Measurements from ENCODE around the gene CPA1.

CPA1 gene

GRCh38 chr7:130393101-130393561 lies 12.8 kb downstream of the CPA1 start:
- no peak for TF ChIP-seq CTCF (IDR thresholded peaks at IDR 0.05; ENCODE audit: unreplicated experiment in 3 of 3)

GRCh38 chr7:130393841-130394411 lies 13.6 kb downstream of the CPA1 start:
- H3K27me3 Mint-ChIP-seq (ENCODE audit: low read depth) = no peaks in the 10 kb centered on the region
- H3K4me3 Mint-ChIP-seq = peak overlapping the region in 2 of 3 experiments; percentile 17 to 37
- H3K36me3 Mint-ChIP-seq (ENCODE audit: low read depth) = peaks cover 9% of the 10 kb centered on the region
- peaks cover 79% of the 10 kb centered on the region for H3K4me1 Mint-ChIP-seq
- H3K27ac Mint-ChIP-seq = peak overlapping the region; percentile 92 to 99 (median 98)
- no peaks in the 10 kb centered on the region for H3K9me3 Mint-ChIP-seq
- no peak for TF ChIP-seq CTCF (IDR thresholded peaks at IDR 0.05; ENCODE audit: unreplicated experiment in 3 of 3)

More at GRCh38 chr7:130393101-130393561, 12.8 kb downstream of the CPA1 start:
- no peaks in the 10 kb centered on the region for H3K27me3 Mint-ChIP-seq (ENCODE audit: low read depth)
- peak overlapping the region; percentile 92 to 99 (median 98) for H3K27ac Mint-ChIP-seq
- H3K36me3 Mint-ChIP-seq (ENCODE audit: low read depth) = peaks cover 5% of the 10 kb centered on the region
- H3K4me1 Mint-ChIP-seq = peaks cover 79% of the 10 kb centered on the region
- H3K4me3 Mint-ChIP-seq = peak overlapping the region in 1 of 3 experiments; percentile 26
- H3K9me3 Mint-ChIP-seq = peaks cover 2% of the 10 kb centered on the region

DNA sequence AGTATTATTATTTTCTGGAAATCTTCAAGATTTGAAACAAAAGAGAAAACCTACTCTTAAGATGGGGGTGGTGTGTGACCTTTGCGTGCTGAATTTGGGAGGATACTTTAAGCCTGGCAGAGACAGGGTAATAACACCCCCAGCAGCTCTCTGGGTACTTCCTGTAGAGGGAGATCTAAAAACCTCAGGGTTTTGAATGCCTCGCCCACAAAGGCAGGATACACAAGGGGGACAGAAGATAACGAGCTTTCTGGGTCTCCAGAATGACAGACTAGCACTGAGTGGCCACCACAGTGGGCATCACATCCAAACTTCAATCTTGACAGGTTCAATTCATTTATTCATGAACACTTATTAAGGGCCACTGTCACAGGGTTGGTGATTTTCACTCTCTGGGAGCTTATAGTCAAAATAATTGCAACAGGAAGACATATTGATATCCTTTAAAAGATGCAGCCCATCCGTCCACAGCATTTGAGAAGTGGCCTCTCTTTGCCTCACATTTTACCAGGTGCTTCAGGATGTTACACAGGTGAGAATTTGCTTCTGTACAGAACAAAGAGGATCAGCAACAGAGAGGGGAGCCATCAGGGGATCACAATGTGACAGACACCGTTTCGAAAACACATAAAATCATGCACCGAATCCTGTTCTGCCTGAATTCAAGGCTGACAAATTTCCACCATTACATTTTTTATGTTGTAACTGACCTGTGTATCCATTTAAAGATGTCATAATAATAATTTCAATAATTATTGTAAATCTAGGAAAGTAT lies 14.3 kb downstream of the CPA1 start:
- TF ChIP-seq CTCF (IDR thresholded peaks at IDR 0.05; ENCODE audit: unreplicated experiment in 3 of 3) = no peak
- Mint-ChIP-seq H3K27me3 (ENCODE audit: low read depth) (no peaks in the 10 kb centered on the region), H3K27ac (peak overlapping the region; percentile 92 to 99 (median 98)), H3K36me3 (ENCODE audit: low read depth) (peaks cover 13% of the 10 kb centered on the region), H3K9me3 (no peaks in the 10 kb centered on the region), H3K4me1 (peaks cover 81% of the 10 kb centered on the region), H3K4me3 (peak overlapping the region in 1 of 3 experiments; percentile 17)

DNA sequence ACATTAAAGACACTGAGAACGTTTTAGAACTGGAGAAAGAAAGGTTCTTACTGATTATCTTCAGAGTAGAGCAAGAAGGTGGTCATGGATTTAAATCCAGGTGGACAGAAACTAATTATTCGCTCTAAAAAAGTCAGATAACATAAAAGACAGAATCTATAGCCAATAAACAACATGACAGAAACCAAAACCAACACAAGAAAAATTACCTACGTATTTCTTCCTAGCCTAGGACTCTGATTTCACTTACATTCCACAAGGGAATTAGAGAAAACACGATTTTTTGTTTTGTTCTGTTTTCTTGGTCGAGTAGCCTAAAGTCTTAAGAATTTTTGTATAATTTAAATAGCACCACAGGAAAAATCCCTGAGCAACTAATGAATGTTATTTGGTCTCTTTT lies 15.1 kb downstream of the CPA1 start:
- Mint-ChIP-seq H3K9me3 (no peaks in the 10 kb centered on the region), H3K27ac (peak overlapping the region; percentile 92 to 99 (median 98)), H3K4me1 (peaks cover 84% of the 10 kb centered on the region), H3K36me3 (ENCODE audit: low read depth) (peaks cover 22% of the 10 kb centered on the region), H3K27me3 (ENCODE audit: low read depth) (no peaks in the 10 kb centered on the region), H3K4me3 (peak overlapping the region in 1 of 3 experiments; percentile 56)
- TF ChIP-seq CTCF (IDR thresholded peaks at IDR 0.05; ENCODE audit: unreplicated experiment in 3 of 3) = no peak

DNA sequence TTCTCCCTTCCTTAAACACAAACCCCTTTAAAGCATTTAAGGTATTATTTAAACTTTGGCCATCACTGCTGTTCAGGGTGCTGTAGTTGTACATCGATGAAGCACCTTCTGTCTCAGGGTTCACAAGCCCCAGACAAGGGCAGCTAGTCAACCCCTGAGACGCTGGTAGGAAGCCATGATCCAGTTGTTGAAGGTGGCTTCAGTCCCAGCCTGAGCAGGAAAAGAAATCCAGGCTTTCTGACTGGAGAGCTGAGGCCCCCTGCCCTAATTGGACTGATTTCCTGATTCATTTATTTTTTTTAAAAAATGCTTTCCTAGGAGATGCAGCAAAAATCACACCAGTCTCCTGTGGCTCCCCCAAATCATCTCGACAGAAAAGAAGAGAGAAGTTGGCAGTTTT lies 15.8 kb downstream of the CPA1 start:
- peaks cover 87% of the 10 kb centered on the region for H3K4me1 Mint-ChIP-seq
- no peaks in the 10 kb centered on the region for H3K27me3 Mint-ChIP-seq (ENCODE audit: low read depth)
- H3K36me3 Mint-ChIP-seq (ENCODE audit: low read depth) = peaks cover 28% of the 10 kb centered on the region
- no peaks in the 10 kb centered on the region for H3K9me3 Mint-ChIP-seq
- H3K4me3 Mint-ChIP-seq = peak overlapping the region; percentile 8 to 75 (median 31)
- no peak for TF ChIP-seq CTCF (IDR thresholded peaks at IDR 0.05; ENCODE audit: unreplicated experiment in 3 of 3)
- H3K27ac Mint-ChIP-seq = peak overlapping the region; percentile 92 to 99 (median 98)
